Keratinocyte (primary cell): ENCODE results near the gene RANBP10. TPM values are rescaled to one million over a fixed set of nuclear protein-coding genes. Genes with fewer than 3 reads are reported as not detected.

Experiments used
- DNase-seq: peaks from one replicate; pipeline ENCODE4 v3.0.0-alpha.2; 2011; ENCODE audit warnings: low read depth, missing footprints, low spot score
- FAIRE-seq: peaks from 2 replicates; lab custom pipeline; 2011; peaks lifted over from hg19 to GRCh38; lab: Jason Lieb, UNC
- H2AFZ ChIP-seq: 2 replicates; pipeline ENCODE4 v1.6.0; 2012; ENCODE audit warnings: low read length, control low read depth, inconsistent platforms; ENCODE audit not compliant: control insufficient read depth
- H3K27ac ChIP-seq: 2 replicates; pipeline ENCODE4 v1.5.1; 2011; ENCODE audit warnings: low read length; ENCODE audit not compliant: control insufficient read depth, insufficient read depth
- H3K27me3 ChIP-seq: 3 replicates; pipeline ENCODE4 v1.6.0; 2011; ENCODE audit warnings: low read length; ENCODE audit not compliant: control insufficient read depth, insufficient read depth; ENCODE audit errors: extremely low read depth
- H3K36me3 ChIP-seq, 2 experiments: 2 replicates in 1 of 2; 3 replicates in 1 of 2; pipeline ENCODE4 v1.5.1; 2011; ENCODE audit warnings: low read length in 2 of 2, mild to moderate bottlenecking in 1 of 2; ENCODE audit not compliant: control insufficient read depth in 2 of 2, insufficient read depth in 2 of 2; ENCODE audit errors: extremely low read depth in 1 of 2
- H3K4me1 ChIP-seq: 3 replicates; pipeline ENCODE4 v1.5.1; 2011; ENCODE audit warnings: low read length; ENCODE audit not compliant: control insufficient read depth, insufficient read depth; ENCODE audit errors: extremely low read depth
- H3K4me2 ChIP-seq: 3 replicates; pipeline ENCODE4 v1.6.0; 2011; ENCODE audit warnings: low read depth, low read length; ENCODE audit not compliant: control insufficient read depth, insufficient read depth; ENCODE audit errors: extremely low read depth
- H3K4me3 ChIP-seq, 3 experiments: fragments of 200-600 bp in 1 of 3; sonication (generic) in 1 of 3; 2 replicates in 2 of 3; 3 replicates in 1 of 3; pipeline ENCODE4 v1.5.1; 2011 to 2016; ENCODE audit warnings: low read length in 3 of 3, mild to moderate bottlenecking in 3 of 3, control low read depth in 2 of 3, inconsistent platforms in 1 of 3, low read depth in 1 of 3, mixed read lengths in 1 of 3, mixed run types in 1 of 3, moderate library complexity in 1 of 3; ENCODE audit not compliant: control insufficient read depth in 2 of 3, insufficient read depth in 2 of 3; ENCODE audit errors: extremely low read depth in 1 of 3
- H3K79me2 ChIP-seq: 2 replicates; pipeline ENCODE4 v1.6.0; 2012; ENCODE audit warnings: low read length; ENCODE audit not compliant: control insufficient read depth, insufficient read depth
- H3K9ac ChIP-seq: 3 replicates; pipeline ENCODE4 v1.6.0; 2011; ENCODE audit warnings: low read length; ENCODE audit not compliant: control insufficient read depth, insufficient read depth; ENCODE audit errors: extremely low read depth
- H3K9me1 ChIP-seq: 3 replicates; pipeline ENCODE4 v1.6.0; 2011; ENCODE audit warnings: low read length; ENCODE audit not compliant: control insufficient read depth, insufficient read depth; ENCODE audit errors: extremely low read depth
- H3K9me3 ChIP-seq: 2 replicates; pipeline ENCODE4 v1.5.1; 2012; ENCODE audit warnings: low read depth, low read length; ENCODE audit not compliant: control insufficient read depth
- H4K20me1 ChIP-seq: 3 replicates; pipeline ENCODE4 v1.6.0; 2011; ENCODE audit warnings: low read length; ENCODE audit not compliant: control insufficient read depth, insufficient read depth; ENCODE audit errors: extremely low read depth
- EZH2 ChIP-seq: IDR thresholded peaks from one replicate; pipeline ENCODE4 v1.6.1; 2012; ENCODE audit warnings: inconsistent platforms, mild to moderate bottlenecking, low read length, moderate library complexity
- dilution Hi-C: fragments of 300-500 bp; cut with MboI; formaldehyde crosslinking; loops from one replicate; pipeline ENCODE4 v1.7.0; 2020; ENCODE audit warnings: low sequenced_read_pairs; ENCODE audit not compliant: extremely low pct_ligation_motif_present
- polyA plus RNA-seq, 5 experiments: library from polyadenylated mRNA; depleted of rRNA in 3 of 5; stranded (reverse) in 3 of 5; stranded (forward) in 1 of 5; unstranded in 1 of 5; fragments of >200 nt; gene quantifications; 1 replicate in 1 of 5; 2 replicates in 3 of 5; 3 replicates in 1 of 5; pipeline versions ENCODE4 v1.2.1 to v1.2.3, GENCODE V29; 2011 to 2012; ENCODE audit warnings: missing spikeins in 2 of 5, low read depth in 1 of 5, low replicate concordance in 1 of 5
- TF ChIP-seq, protein P1 (sequence below), 3 experiments: IDR thresholded peaks in 1 of 3; conservative IDR thresholded peaks in 1 of 3; optimal IDR thresholded peaks in 1 of 3; 2 replicates in 2 of 3; 3 replicates in 1 of 3; pipeline versions ENCODE3 to v1.5.1; 2011; ENCODE audit warnings: low read length in 3 of 3, mild to moderate bottlenecking in 3 of 3, moderate library complexity in 2 of 3, control low read depth in 1 of 3, inconsistent platforms in 1 of 3; ENCODE audit not compliant: insufficient read depth in 2 of 3; ENCODE audit errors: extremely low read depth in 1 of 3

RANBP10 gene
- polyA plus RNA-seq, 1 donor (not counting 4 experiments of a cell fraction or from before 2014, with no cell fraction given), result 9.5 TPM

DNA sequence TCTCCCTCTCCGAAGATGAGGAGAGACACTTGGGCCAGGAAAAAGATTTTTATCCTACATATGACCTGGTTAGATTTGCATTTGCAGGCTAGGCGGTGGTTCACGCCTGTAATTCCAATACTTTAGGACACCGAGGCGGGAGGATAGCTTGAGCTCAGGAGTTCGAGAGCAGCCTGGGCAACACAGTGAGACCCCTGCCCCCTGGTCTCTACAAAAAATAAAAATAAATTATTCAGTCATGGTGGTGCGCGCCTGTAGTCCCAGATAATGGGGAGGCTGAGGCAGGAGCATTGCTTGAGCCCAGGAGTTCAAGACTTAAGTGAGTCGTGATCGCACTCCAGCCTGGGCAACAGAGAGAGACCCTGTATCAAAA, 27.9 kb upstream of the RANBP10 start:
- H3K27ac ChIP-seq, result no peak overlapping the region
- H3K79me2 ChIP-seq, result peaks cover 8% of the 10 kb centered on the region
- H3K36me3 ChIP-seq, result peaks cover 27 to 28% of the 10 kb centered on the region in 2 experiments
- H3K4me2 ChIP-seq, result peak overlapping the region; percentile 99
- dilution Hi-C loops, result no loop called here
- no peaks in the 10 kb centered on the region for H4K20me1 ChIP-seq
- no peaks in the 10 kb centered on the region for H3K27me3 ChIP-seq
- no peaks in the 10 kb centered on the region for H3K9me3 ChIP-seq
- H3K9me1 ChIP-seq, result no peaks in the 10 kb centered on the region
- H3K9ac ChIP-seq, result peak overlapping the region; percentile 93
- H2AFZ ChIP-seq, result peak overlapping the region; percentile 95
- TF ChIP-seq EZH2, result no peak
- TF ChIP-seq, protein P1, sequence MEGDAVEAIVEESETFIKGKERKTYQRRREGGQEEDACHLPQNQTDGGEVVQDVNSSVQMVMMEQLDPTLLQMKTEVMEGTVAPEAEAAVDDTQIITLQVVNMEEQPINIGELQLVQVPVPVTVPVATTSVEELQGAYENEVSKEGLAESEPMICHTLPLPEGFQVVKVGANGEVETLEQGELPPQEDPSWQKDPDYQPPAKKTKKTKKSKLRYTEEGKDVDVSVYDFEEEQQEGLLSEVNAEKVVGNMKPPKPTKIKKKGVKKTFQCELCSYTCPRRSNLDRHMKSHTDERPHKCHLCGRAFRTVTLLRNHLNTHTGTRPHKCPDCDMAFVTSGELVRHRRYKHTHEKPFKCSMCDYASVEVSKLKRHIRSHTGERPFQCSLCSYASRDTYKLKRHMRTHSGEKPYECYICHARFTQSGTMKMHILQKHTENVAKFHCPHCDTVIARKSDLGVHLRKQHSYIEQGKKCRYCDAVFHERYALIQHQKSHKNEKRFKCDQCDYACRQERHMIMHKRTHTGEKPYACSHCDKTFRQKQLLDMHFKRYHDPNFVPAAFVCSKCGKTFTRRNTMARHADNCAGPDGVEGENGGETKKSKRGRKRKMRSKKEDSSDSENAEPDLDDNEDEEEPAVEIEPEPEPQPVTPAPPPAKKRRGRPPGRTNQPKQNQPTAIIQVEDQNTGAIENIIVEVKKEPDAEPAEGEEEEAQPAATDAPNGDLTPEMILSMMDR (optimal IDR thresholded peaks at IDR 0.05 in 1 of 3, IDR thresholded peaks at IDR 0.05 in 1 of 3, conservative IDR thresholded peaks at IDR 0.05 in 1 of 3; ENCODE audit: extremely low read depth in 1 of 3, insufficient read depth in 2 of 3, low read length in 3 of 3), result no peak
- peak overlapping the region in 2 of 3 experiments; percentile 84 to 88 for H3K4me3 ChIP-seq
- no peak for FAIRE-seq
- DNase-seq, result no peak
- H3K4me1 ChIP-seq, result peaks cover 14% of the 10 kb centered on the region

DNA sequence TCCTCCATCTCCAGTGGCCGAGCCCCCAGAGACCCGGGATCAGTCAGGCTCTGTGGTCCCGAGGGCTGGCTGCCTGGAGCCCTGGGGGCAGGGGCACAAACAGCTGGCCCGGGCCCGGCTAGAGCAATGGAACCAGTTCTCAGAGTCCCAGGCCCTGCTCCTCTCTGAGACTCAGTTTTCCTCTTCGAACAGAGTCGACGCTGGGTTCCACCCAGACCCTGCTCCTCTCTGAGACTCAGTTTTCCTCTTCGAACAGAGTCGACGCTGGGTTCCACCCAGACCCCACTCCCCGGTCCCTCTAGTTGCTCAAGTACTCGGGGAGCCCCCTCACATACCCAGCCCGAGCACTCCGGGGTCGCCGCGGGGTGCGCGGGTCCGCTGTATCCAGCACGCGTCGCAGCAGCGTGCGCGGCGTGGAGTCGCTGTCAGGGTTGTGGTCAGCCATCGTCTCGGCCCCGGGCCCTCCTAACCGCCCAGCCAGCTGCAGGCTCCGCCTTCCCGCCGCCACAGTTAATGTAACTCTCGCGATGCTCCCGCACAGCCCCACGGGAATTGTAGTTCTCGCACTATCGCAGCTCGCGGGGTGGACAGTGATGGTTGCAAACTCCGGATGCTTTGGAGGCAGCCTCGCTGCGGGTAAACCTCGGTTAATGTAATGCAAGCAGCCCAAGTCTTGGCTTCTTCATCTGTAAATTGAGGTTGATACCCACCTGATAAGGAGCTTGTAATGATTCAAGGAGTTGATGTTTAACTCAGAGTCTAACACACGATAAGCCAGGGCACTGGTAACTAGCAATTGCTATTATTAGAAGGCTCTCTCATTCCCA, 27.3 kb upstream of the RANBP10 start:
- Histone ChIP-seq H4K20me1 (no peaks in the 10 kb centered on the region), H3K27me3 (no peaks in the 10 kb centered on the region), H2AFZ (peak overlapping the region; percentile 95), H3K27ac (peak overlapping the region; percentile 88), H3K4me1 (peaks cover 14% of the 10 kb centered on the region), H3K9me3 (no peaks in the 10 kb centered on the region), H3K4me2 (peak overlapping the region; percentile 99), H3K4me3 (peak overlapping the region; percentile 57 to 88 (median 84)), H3K36me3 (peaks cover 31% of the 10 kb centered on the region in 2 experiments), H3K79me2 (peaks cover 8% of the 10 kb centered on the region), H3K9me1 (no peaks in the 10 kb centered on the region), H3K9ac (peak overlapping the region; percentile 93)
- dilution Hi-C loops, result no loop called here
- DNase-seq, result no peak
- peak; percentile 56 for FAIRE-seq
- no peak for TF ChIP-seq EZH2
- TF ChIP-seq, protein P1 (optimal IDR thresholded peaks at IDR 0.05 in 1 of 3, IDR thresholded peaks at IDR 0.05 in 1 of 3, conservative IDR thresholded peaks at IDR 0.05 in 1 of 3; ENCODE audit: extremely low read depth in 1 of 3, insufficient read depth in 2 of 3, low read length in 3 of 3), result no peak
